Stimulated activated naive B cell treated with anti-CD40 and anti-IgM and Interleukin-4, amounts not matched to agents 10 μg/mL and 1 μg/mL and 100 μg/mL, for 72 hours (primary cell): ENCODE measurements around the gene DENND2A.
"Not testable (repeated sequence)": the region's sequence is repeated elsewhere in the genome, so short reads cannot be mapped to it uniquely, and the experiment has no call there.

Source experiments
- ATAC-seq, 2 donors: fragments of 150-1000 bp; cut with Tn5 transposase; replicated peaks; 2 replicates each; pipeline ENCODE4 v1.10.0; 2021; ENCODE audit warnings: moderate library complexity in 1 of 2
- DNase-seq: peaks from one replicate; pipeline ENCODE4 v3.0.0; 2021
- H3K27ac Mint-ChIP-seq: one replicate; pipeline ENCODE4 v1.8.0; 2022; ENCODE audit warnings: mild to moderate bottlenecking, mixed read lengths
- H3K27me3 Mint-ChIP-seq, 2 donors: one replicate each; pipeline ENCODE4 v1.8.0; 2022; ENCODE audit warnings: mixed read lengths in 2 of 2
- H3K36me3 Mint-ChIP-seq, 2 donors: one replicate each; pipeline ENCODE4 v1.8.0; 2022; ENCODE audit warnings: mixed read lengths in 2 of 2, mild to moderate bottlenecking in 1 of 2
- H3K4me1 Mint-ChIP-seq, 2 donors: one replicate each; pipeline ENCODE4 v1.8.0; 2022; ENCODE audit warnings: mixed read lengths in 2 of 2, mild to moderate bottlenecking in 1 of 2
- H3K4me3 Mint-ChIP-seq, 2 donors: one replicate each; pipeline ENCODE4 v1.8.0; 2022; ENCODE audit warnings: mild to moderate bottlenecking in 2 of 2, mixed read lengths in 2 of 2, moderate library complexity in 1 of 2
- H3K9me3 Mint-ChIP-seq, 2 donors: one replicate each; pipeline ENCODE4 v1.8.0; 2022; ENCODE audit warnings: mixed read lengths in 2 of 2, mild to moderate bottlenecking in 1 of 2

DENND2A gene

GRCh38 chr7:140562926-140563481 lies 77.6 kb downstream of the DENND2A start:
- ATAC-seq: no peak
- no peak for DNase-seq
- Mint-ChIP-seq H3K27ac (no peak overlapping the region), H3K4me3 (no peak overlapping the region), H3K4me1 (no peaks in the 10 kb centered on the region), H3K27me3 (peaks cover 6 to 7% of the 10 kb centered on the region in 2 donors), H3K36me3 (no peaks in the 10 kb centered on the region), H3K9me3 (no peaks in the 10 kb centered on the region)

DNA sequence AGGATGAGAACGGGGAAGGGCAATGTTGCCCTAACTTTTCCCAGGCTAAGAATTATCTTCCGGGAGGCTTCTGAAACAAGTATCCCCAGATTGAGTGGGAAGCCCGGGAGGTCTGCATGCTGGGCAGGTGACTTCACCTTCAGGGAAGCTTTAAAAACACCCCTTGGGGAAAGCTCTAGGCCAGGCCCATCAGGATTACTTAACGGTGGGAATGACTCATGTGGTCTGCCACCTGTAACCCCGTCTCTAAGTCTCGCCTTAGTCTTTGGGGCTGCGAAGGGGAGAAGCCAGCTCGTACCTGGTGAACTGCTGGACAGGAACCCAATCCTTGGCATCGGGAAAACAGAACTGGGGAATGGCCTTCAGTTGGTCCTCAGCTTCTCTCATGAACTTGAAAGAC lies 81.2 kb downstream of the DENND2A start:
- DNase-seq: no peak
- Mint-ChIP-seq H3K4me3 (no peak overlapping the region), H3K27ac (no peak overlapping the region), H3K9me3 (no peaks in the 10 kb centered on the region), H3K27me3 (peaks cover 4 to 6% of the 10 kb centered on the region in 2 donors), H3K4me1 (no peaks in the 10 kb centered on the region), H3K36me3 (no peaks in the 10 kb centered on the region)
- ATAC-seq: no peak

- peaks cover 4 to 6% of the 10 kb centered on the region in 2 donors for H3K27me3 Mint-ChIP-seq
- DNase-seq (no peak), ATAC-seq (no peak)
- no peaks in the 10 kb centered on the region for H3K4me1 Mint-ChIP-seq
- no peak overlapping the region for H3K4me3 Mint-ChIP-seq
- H3K36me3 Mint-ChIP-seq: no peaks in the 10 kb centered on the region
- H3K27ac Mint-ChIP-seq: no peak overlapping the region
- no peaks in the 10 kb centered on the region for H3K9me3 Mint-ChIP-seq
Measured at GRCh38 chr7:140557809-140558518, 82.6 kb downstream of the DENND2A start.

GRCh38 chr7:140557069-140557468 lies 83.5 kb downstream of the DENND2A start:
- no peak overlapping the region for H3K27ac Mint-ChIP-seq
- H3K4me3 Mint-ChIP-seq: no peak overlapping the region
- no peaks in the 10 kb centered on the region for H3K4me1 Mint-ChIP-seq
- no peaks in the 10 kb centered on the region for H3K36me3 Mint-ChIP-seq
- ATAC-seq (no peak), DNase-seq (no peak)
- peaks cover 4 to 6% of the 10 kb centered on the region in 2 donors for H3K27me3 Mint-ChIP-seq
- H3K9me3 Mint-ChIP-seq: no peaks in the 10 kb centered on the region

DNA sequence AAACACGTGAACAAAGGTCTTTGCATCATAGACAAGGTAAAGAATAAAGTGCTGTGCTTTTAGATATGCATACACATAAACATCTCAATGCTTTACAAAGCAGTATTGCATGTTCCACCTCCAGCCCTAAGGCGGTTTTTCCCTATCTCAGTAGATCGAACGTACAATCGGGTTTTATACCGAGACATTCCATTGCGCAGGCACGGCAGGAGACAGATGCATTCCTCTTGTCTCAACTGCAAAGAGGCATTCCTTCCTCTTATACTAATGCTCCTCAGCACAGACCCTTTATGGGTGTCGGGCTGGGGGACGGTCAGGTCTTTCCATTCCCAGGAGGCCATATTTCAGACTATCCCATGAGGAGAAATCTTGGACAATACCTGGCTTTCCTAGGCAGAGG lies 87.4 kb downstream of the DENND2A start:
- not testable (repeated sequence) for DNase-seq, H3K36me3 Mint-ChIP-seq, ATAC-seq, H3K27ac Mint-ChIP-seq, H3K4me1 Mint-ChIP-seq, H3K27me3 Mint-ChIP-seq, H3K9me3 Mint-ChIP-seq, H3K4me3 Mint-ChIP-seq

DNA sequence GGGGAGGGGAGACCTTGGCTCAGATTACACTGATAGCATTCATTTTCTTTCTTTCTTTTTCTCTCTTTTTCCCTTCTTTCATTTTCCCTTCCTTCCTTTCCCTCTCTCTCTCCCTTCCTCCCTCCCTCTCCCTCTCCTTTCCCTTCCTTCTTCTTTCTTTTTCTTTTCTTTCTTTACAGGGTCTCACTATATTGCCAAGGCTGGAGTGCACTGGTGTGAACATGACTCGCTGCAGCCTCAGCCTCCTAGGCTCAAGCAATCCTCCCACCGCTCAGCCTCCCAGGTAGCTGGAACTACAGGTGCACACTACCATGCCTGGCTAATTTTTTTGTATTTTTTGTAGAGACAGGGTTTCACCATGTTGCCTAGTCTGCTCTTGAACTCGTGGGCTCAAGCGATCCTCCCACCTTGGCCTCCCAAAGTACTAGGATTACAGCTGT lies 88.4 kb downstream of the DENND2A start:
- ATAC-seq (no peak), DNase-seq (no peak)
- Mint-ChIP-seq H3K4me1 (no peaks in the 10 kb centered on the region), H3K9me3 (no peaks in the 10 kb centered on the region), H3K4me3 (no peak overlapping the region), H3K36me3 (no peaks in the 10 kb centered on the region), H3K27me3 (no peaks in the 10 kb centered on the region), H3K27ac (no peak overlapping the region)

GRCh38 chr7:140551355-140552239 lies 89.0 kb downstream of the DENND2A start:
- Mint-ChIP-seq H3K27me3 (no peaks in the 10 kb centered on the region), H3K9me3 (no peaks in the 10 kb centered on the region), H3K36me3 (no peaks in the 10 kb centered on the region), H3K4me3 (no peak overlapping the region), H3K27ac (no peak overlapping the region), H3K4me1 (no peaks in the 10 kb centered on the region)
- DNase-seq: no peak
- ATAC-seq: no peak

DNA sequence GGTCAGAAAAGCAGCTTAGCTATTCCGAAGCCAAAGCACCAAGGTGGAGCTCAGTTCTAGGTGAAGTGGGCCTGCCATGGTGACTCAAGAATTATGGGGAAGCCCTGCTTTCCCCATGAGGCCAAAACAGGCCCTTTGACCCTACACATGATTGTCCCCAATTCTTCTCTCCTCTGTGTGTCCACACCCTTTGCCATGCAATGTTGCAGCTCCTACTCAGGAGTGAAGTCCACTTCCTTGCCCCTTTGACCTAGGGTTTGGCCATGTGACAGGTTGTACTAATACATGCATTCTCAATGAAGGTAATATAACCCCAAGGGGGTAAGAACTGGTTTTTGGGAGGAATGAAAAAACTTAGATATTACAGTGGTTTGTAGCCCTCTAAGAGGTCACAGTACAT lies 93.7 kb downstream of the DENND2A start:
- DNase-seq (no peak), ATAC-seq (no peak)
- Mint-ChIP-seq H3K9me3 (no peaks in the 10 kb centered on the region), H3K27ac (no peak overlapping the region), H3K27me3 (peaks cover 5 to 18% of the 10 kb centered on the region in 2 donors), H3K36me3 (no peaks in the 10 kb centered on the region), H3K4me3 (no peak overlapping the region), H3K4me1 (peaks cover 3 to 4% of the 10 kb centered on the region in 2 donors)

DNA sequence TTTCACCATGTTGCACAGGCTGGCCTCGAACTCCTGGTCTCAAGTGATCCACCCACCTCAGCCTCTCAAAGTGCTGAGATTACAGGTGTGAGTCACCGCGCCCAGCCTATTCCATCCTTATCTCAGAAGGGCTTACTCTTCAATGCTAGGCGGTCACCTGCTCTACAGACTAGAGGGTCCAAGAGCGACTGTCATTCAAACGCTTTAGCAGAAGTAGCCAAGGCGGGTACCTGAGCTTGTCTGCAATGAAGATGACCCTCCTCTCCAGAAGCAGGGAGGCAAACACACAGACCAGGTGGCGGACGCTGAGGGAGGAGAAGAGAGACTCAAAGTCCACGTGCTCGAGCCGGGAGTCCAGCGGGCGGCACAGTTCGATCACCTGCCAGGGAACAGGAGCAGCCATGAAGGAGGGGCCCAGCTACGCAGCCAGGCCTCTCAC lies 96.2 kb downstream of the DENND2A start:
- no peak for DNase-seq

DNA sequence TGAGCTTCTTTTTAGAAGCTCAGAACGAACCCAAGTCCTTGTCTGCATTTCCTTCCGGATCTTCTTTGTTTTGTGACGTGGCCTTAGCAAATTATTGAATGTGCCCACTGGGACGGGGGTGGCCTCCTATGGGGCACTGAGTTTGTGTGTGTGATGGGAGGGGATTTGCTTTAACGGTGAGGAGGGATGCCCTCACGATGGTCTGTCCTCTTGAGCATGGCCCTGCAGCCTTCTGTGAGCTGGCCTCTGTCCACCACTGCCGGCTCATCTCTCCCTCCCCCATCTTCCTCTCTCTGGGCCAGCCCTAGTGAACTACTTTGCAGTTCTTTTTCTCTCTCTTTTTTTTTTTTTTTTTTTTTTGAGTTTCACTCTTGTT lies 98.4 kb downstream of the DENND2A start:
- H3K4me3 Mint-ChIP-seq: no peak overlapping the region
- DNase-seq (no peak), ATAC-seq (no peak)
- H3K27ac Mint-ChIP-seq: peak overlapping the region; percentile 59
- no peaks in the 10 kb centered on the region for H3K36me3 Mint-ChIP-seq
- H3K9me3 Mint-ChIP-seq: no peaks in the 10 kb centered on the region
- H3K27me3 Mint-ChIP-seq: peaks cover 16 to 27% of the 10 kb centered on the region in 2 donors
- H3K4me1 Mint-ChIP-seq: peaks cover 15 to 20% of the 10 kb centered on the region in 2 donors

More for the DNA sequence above, 96.2 kb downstream of the DENND2A start:
- Mint-ChIP-seq H3K27ac (no peak overlapping the region), H3K9me3 (no peaks in the 10 kb centered on the region), H3K4me1 (peaks cover 7 to 9% of the 10 kb centered on the region in 2 donors), H3K36me3 (no peaks in the 10 kb centered on the region), H3K4me3 (no peak overlapping the region), H3K27me3 (peaks cover 16 to 27% of the 10 kb centered on the region in 2 donors)
- ATAC-seq: no peak

- no peak overlapping the region for H3K4me3 Mint-ChIP-seq
- DNase-seq: no peak
Measured at GRCh38 chr7:140541513-140542227, 98.9 kb downstream of the DENND2A start.

GRCh38 chr7:140541176-140541512 lies 99.5 kb downstream of the DENND2A start:
- H3K36me3 Mint-ChIP-seq: no peaks in the 10 kb centered on the region
- H3K4me1 Mint-ChIP-seq: peaks cover 15 to 26% of the 10 kb centered on the region in 2 donors
- peaks cover 16 to 27% of the 10 kb centered on the region in 2 donors for H3K27me3 Mint-ChIP-seq
- H3K9me3 Mint-ChIP-seq: no peaks in the 10 kb centered on the region
- DNase-seq (no peak), ATAC-seq (no peak)
- no peak overlapping the region for H3K27ac Mint-ChIP-seq
- H3K4me3 Mint-ChIP-seq: no peak overlapping the region

More at GRCh38 chr7:140541513-140542227, 98.9 kb downstream of the DENND2A start:
- peak overlapping the region; percentile 59 for H3K27ac Mint-ChIP-seq
- H3K36me3 Mint-ChIP-seq: no peaks in the 10 kb centered on the region
- H3K4me1 Mint-ChIP-seq: peaks cover 15 to 25% of the 10 kb centered on the region in 2 donors
- ATAC-seq: no peak
- H3K9me3 Mint-ChIP-seq: no peaks in the 10 kb centered on the region
- peaks cover 16 to 27% of the 10 kb centered on the region in 2 donors for H3K27me3 Mint-ChIP-seq

DNA sequence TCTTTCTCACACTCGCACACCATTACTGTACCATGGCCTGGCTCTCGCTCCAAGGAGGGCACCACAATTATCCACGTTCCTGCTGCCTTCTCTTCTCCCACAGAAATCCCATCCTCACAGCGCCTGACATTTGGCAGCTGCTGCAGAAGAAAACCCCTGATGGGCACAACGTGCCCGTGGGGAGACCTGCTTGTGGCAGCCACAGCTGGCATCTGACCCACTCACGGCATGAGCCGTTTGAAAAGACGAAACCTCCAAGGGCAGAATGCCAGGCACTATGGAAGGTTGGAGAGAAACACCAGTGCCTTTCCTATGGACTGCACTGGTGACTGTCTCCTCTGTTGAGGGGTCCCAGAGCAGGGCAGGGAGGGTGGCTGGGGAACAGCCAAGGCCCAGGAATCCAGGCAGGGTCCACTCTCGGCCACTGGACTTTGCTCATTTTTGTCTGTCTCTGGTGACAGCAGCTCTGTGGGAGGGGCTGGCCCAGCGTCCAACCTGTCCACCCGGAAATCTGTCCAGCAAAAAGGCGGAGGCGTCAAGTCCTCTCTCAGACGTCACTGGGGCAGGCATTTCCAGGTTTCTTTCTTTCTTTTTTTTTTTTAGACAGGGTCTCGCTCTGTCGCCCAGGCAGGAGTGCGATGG lies 100.4 kb downstream of the DENND2A start:
- no peak for DNase-seq
- Mint-ChIP-seq H3K36me3 (no peaks in the 10 kb centered on the region), H3K27ac (no peak overlapping the region), H3K4me1 (peaks cover 15 to 26% of the 10 kb centered on the region in 2 donors), H3K9me3 (no peaks in the 10 kb centered on the region), H3K4me3 (no peak overlapping the region), H3K27me3 (peaks cover 16 to 24% of the 10 kb centered on the region in 2 donors)
- ATAC-seq: no peak

GRCh38 chr7:140539461-140539860 lies 101.2 kb downstream of the DENND2A start:
- H3K27me3 Mint-ChIP-seq: peaks cover 16 to 20% of the 10 kb centered on the region in 2 donors

More at GRCh38 chr7:140539461-140539860, 101.2 kb downstream of the DENND2A start:
- no peaks in the 10 kb centered on the region for H3K9me3 Mint-ChIP-seq
- H3K4me3 Mint-ChIP-seq: no peak overlapping the region
- no peaks in the 10 kb centered on the region for H3K36me3 Mint-ChIP-seq
- H3K4me1 Mint-ChIP-seq: peaks cover 15 to 26% of the 10 kb centered on the region in 2 donors
- no peak for DNase-seq
- no peak overlapping the region for H3K27ac Mint-ChIP-seq
- no peak for ATAC-seq
